IMR-90 (cell line): ENCODE results near the gene EPB41L2. TPM values are rescaled to one million over a fixed set of nuclear protein-coding genes. Genes with fewer than 3 reads are reported as not detected.

Experiments
- ATAC-seq: fragments of 200-7000 bp; cut with Tn5 transposase; 2 replicates; pipeline ENCODE4 v1.9.1; 2020; ENCODE audit warnings: low read depth, mild to moderate bottlenecking, moderate library complexity
- BruUV-seq: library from RNA; stranded (reverse); fragments of 400-500 nt; replicated peaks from 2 replicates; lab custom pipeline; 2021; lab: Mats Ljungman, UMichigan
- CTCF ChIA-PET: fragments of 300-600 bp; formaldehyde crosslinking; extraction: SDS; loops from one replicate; lab custom pipeline; 2021; ENCODE audit warnings: antibody characterized with exemption; lab: Yijun Ruan, JAX
- POLR2A ChIA-PET: fragments of 300-600 bp; sonication (Branson Sonifier 250); formaldehyde crosslinking; loops from one replicate; lab custom pipeline; 2022; ENCODE audit warnings: antibody characterized with exemption; ENCODE audit not compliant: unreplicated experiment; lab: Charles Lee
- DNase-seq: peaks from one replicate; pipeline ENCODE4 v3.0.0; 2013
- H2AFZ ChIP-seq: replicated peaks from 2 replicates; pipeline ENCODE3; 2013; ENCODE audit warnings: low read length, mild to moderate bottlenecking; ENCODE audit not compliant: poor library complexity
- H2AK5ac ChIP-seq: 2 replicates; pipeline ENCODE4 v1.6.1; 2013; ENCODE audit warnings: low read depth, low read length, inconsistent platforms
- H2AK9ac ChIP-seq: replicated peaks from 2 replicates; pipeline ENCODE3; 2013; ENCODE audit warnings: mild to moderate bottlenecking, low read depth, low read length, moderate library complexity; ENCODE audit not compliant: poor library complexity
- H2BK120ac ChIP-seq: 2 replicates; pipeline ENCODE4 v1.6.1; 2013; ENCODE audit warnings: low read depth, low read length, inconsistent platforms
- H2BK15ac ChIP-seq: 3 replicates; pipeline ENCODE4 v1.6.1; 2013; ENCODE audit warnings: low read depth, low read length, inconsistent platforms
- H2BK20ac ChIP-seq: 2 replicates; pipeline ENCODE4 v1.6.1; 2013; ENCODE audit warnings: low read depth, mild to moderate bottlenecking, inconsistent platforms, low read length, moderate library complexity
- H2BK5ac ChIP-seq: 2 replicates; pipeline ENCODE4 v1.6.1; 2013; ENCODE audit warnings: mild to moderate bottlenecking, low read depth, low read length, inconsistent platforms; ENCODE audit not compliant: poor library complexity, severe bottlenecking
- H3K14ac ChIP-seq: replicated peaks from 2 replicates; pipeline ENCODE4 v1.6.1; 2013; ENCODE audit warnings: low read depth, low read length, inconsistent platforms
- H3K18ac ChIP-seq: 2 replicates; pipeline ENCODE4 v1.6.1; 2013; ENCODE audit warnings: low read depth, low read length, control low read depth
- H3K23ac ChIP-seq: 2 replicates; pipeline ENCODE4 v1.6.1; 2013; ENCODE audit warnings: low read depth, low read length, inconsistent platforms
- H3K27ac ChIP-seq: 2 replicates; pipeline ENCODE4 v1.5.1; 2013; ENCODE audit warnings: mild to moderate bottlenecking, control low read depth, low read length; ENCODE audit not compliant: insufficient read depth
- H3K27me3 ChIP-seq: 2 replicates; pipeline ENCODE4 v1.6.1; 2013; ENCODE audit warnings: low read length; ENCODE audit not compliant: control insufficient read depth, insufficient read depth
- H3K36me3 ChIP-seq: 2 replicates; pipeline ENCODE4 v1.6.1; 2013; ENCODE audit warnings: low read length, mixed read lengths; ENCODE audit not compliant: control insufficient read depth, insufficient read depth
- H3K4ac ChIP-seq: 2 replicates; pipeline ENCODE4 v1.6.1; 2013; ENCODE audit warnings: low read depth, low read length, inconsistent platforms
- H3K4me1 ChIP-seq: 2 replicates; pipeline ENCODE4 v1.6.1; 2013; ENCODE audit warnings: low read length, mixed read lengths; ENCODE audit not compliant: control insufficient read depth, insufficient read depth
- H3K4me2 ChIP-seq: 2 replicates; pipeline ENCODE4 v1.6.1; 2013; ENCODE audit warnings: low read depth, mild to moderate bottlenecking, control low read depth, low read length, moderate library complexity
- H3K4me3 ChIP-seq: 2 replicates; pipeline ENCODE4 v1.5.1; 2013; ENCODE audit warnings: low read depth, mild to moderate bottlenecking, control low read depth, low read length, moderate library complexity; ENCODE audit not compliant: insufficient read depth
- H3K56ac ChIP-seq: 2 replicates; pipeline ENCODE4 v1.6.1; 2013; ENCODE audit warnings: low read length, inconsistent platforms; ENCODE audit not compliant: insufficient read depth; ENCODE audit errors: extremely low read depth
- H3K79me1 ChIP-seq, 2 experiments: 2 replicates each; pipeline ENCODE4 v1.6.1; 2013; ENCODE audit warnings: low read length in 2 of 2, inconsistent platforms in 1 of 2, low read depth in 1 of 2
- H3K9ac ChIP-seq: 2 replicates; pipeline ENCODE4 v1.6.1; 2013; ENCODE audit warnings: low read depth, low read length, control low read depth
- H3K9me1 ChIP-seq: 2 replicates; pipeline ENCODE4 v1.6.1; 2013; ENCODE audit warnings: low read length, inconsistent platforms; ENCODE audit not compliant: insufficient read depth
- H3K9me3 ChIP-seq: 2 replicates; pipeline ENCODE4 v1.6.1; 2013; ENCODE audit warnings: low read length; ENCODE audit not compliant: control insufficient read depth, insufficient read depth
- H4K20me1 ChIP-seq: 2 replicates; pipeline ENCODE4 v1.6.1; 2013; ENCODE audit warnings: low read length, inconsistent platforms; ENCODE audit not compliant: insufficient read depth
- H4K5ac ChIP-seq: 2 replicates; pipeline ENCODE4 v1.6.1; 2013; ENCODE audit warnings: mild to moderate bottlenecking, low read depth, low read length, control low read depth
- H4K8ac ChIP-seq, 2 experiments: 2 replicates each; pipeline ENCODE4 v1.6.1; 2013; ENCODE audit warnings: low read depth in 2 of 2, low read length in 2 of 2, control low read depth in 1 of 2, inconsistent platforms in 1 of 2
- H4K91ac ChIP-seq: 2 replicates; pipeline ENCODE4 v1.6.1; 2013; ENCODE audit warnings: low read depth, low read length, inconsistent platforms; ENCODE audit not compliant: insufficient read depth
- BHLHE40 ChIP-seq: fragments of 150-350 bp; IDR thresholded peaks from 2 replicates; pipeline ENCODE4 v1.6.1; 2016; ENCODE audit warnings: mild to moderate bottlenecking, low read depth, low read length
- CEBPB ChIP-seq: IDR thresholded peaks from 2 replicates; pipeline ENCODE4 v1.6.1; 2012; ENCODE audit warnings: low read depth, low read length, improper control_type of control experiment
- CHD1 ChIP-seq: IDR thresholded peaks from 2 replicates; pipeline ENCODE4 v1.6.1; 2012; ENCODE audit warnings: low read depth, low read length, improper control_type of control experiment
- FOS ChIP-seq: fragments of 150-350 bp; IDR thresholded peaks from 2 replicates; pipeline ENCODE4 v1.6.1; 2016; ENCODE audit warnings: low read depth, low read length
- MXI1 ChIP-seq: IDR thresholded peaks from 2 replicates; pipeline ENCODE4 v1.6.1; 2012; ENCODE audit warnings: low read depth, mild to moderate bottlenecking, low read length, moderate library complexity, borderline replicate concordance
- NFE2L2 ChIP-seq: fragments of 150-350 bp; IDR thresholded peaks from 2 replicates; pipeline ENCODE4 v1.6.1; 2016; ENCODE audit warnings: low read depth, mild to moderate bottlenecking, low read length
- POLR2A ChIP-seq: IDR thresholded peaks from 2 replicates; pipeline ENCODE4 v1.6.1; 2012; ENCODE audit warnings: mild to moderate bottlenecking, low read depth, low read length
- RAD21 ChIP-seq: IDR thresholded peaks from 2 replicates; pipeline ENCODE4 v1.6.1; 2012; ENCODE audit warnings: low read length, improper control_type of control experiment
- WGBS, 2 experiments: methylation state at CpG; one replicate each; pipeline versions ENCODE4 v1.1.5 to v1.1.7; 2013; ENCODE audit warnings: missing lambda C conversion rate in 2 of 2; ENCODE audit not compliant: insufficient read length in 1 of 2; ENCODE audit errors: extremely low coverage in 2 of 2; 5-methylcytosine and 5-hydroxymethylcytosine counted together
- dilution Hi-C: fragments of 300-500 bp; cut with HindIII; formaldehyde crosslinking; loops from one replicate; pipeline ENCODE4 v1.14.3; 2018; ENCODE audit warnings: low sequenced_read_pairs; ENCODE audit not compliant: unreplicated experiment
- in situ Hi-C: fragments of 300-500 bp; cut with MboI; formaldehyde crosslinking; loops from 3 replicates; pipeline ENCODE4 v1.14.3; 2019; ENCODE audit warnings: low sequenced_read_pairs, inconsistent platforms, mixed read lengths
- intact Hi-C: fragments of 100-400 bp; cut with micrococcal nuclease; formaldehyde crosslinking; loops from 2 replicates; pipeline ENCODE4 v1.10.0; 2022
- polyA plus RNA-seq, 3 experiments: library from polyadenylated mRNA; depleted of rRNA; stranded (reverse); fragments of >200 nt; gene quantifications; 2 replicates each; pipeline ENCODE4 v1.2.3, GENCODE V29; 2012; ENCODE audit warnings: low replicate concordance in 1 of 3
- total RNA-seq: library from RNA; depleted of rRNA; stranded (reverse); fragments of >200 nt; gene quantifications from 2 replicates; pipeline ENCODE4 v1.2.3, GENCODE V29; 2012
- TF ChIP-seq, protein P1 (sequence below): conservative IDR thresholded peaks from 2 replicates; pipeline ENCODE4 v1.5.1; 2012; ENCODE audit warnings: mild to moderate bottlenecking, low read depth, low read length, improper control_type of control experiment

Gene EPB41L2
- total and polyA plus RNA-seq, 2 of the 4 experiments (the other 2 are of a cell fraction) = 85.7 to 99.8 TPM

DNA sequence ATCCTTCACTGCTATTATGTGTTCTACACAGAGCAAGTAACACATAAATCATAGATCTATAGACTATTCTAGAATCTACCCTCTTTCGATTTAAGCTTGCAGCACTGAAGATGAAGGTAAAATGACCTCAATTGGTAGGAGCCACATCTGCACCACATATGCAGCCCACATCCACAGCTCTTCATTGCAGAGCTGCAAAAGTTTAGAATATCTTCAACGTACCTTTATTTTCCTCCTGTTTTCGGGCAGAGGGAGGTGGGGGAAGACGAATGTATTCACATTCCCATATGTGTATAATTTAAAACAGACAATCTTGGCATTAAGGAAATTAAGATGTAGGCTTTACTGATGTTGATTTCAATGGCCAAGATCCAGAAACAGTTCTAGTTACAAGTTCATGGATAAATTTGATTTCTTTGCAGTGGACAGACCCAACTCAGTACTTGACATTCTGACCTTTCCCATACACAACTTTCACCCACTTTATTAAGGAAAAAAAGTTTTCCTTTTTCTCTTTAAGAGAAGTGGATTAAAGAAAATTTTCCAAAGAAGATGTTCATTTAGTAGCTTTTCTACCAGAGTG, 14.0 kb downstream of the EPB41L2 start:
- H4K20me1 ChIP-seq = peaks cover 22% of the 10 kb centered on the region; the same call in 1 of the 2 replicates
- dilution Hi-C loops (no loop called here), intact Hi-C loops (no loop called here), in situ Hi-C loops (no loop called here)
- no CpG with 5 or more reads among the region's 4 CpGs for WGBS, 2 experiments
- no peak overlapping the region for H4K5ac ChIP-seq
- no peak overlapping the region for H3K9ac ChIP-seq
- BruUV-seq = no TSS peak
- no peak overlapping the region for H3K4ac ChIP-seq
- ChIA-PET POLR2A (interaction anchor here (0.6 kb wide), 1 partner anchor 208 kb away, joined by 4 read pairs; no protein-coding TSS in a partner anchor), CTCF (interaction anchor here (0.6 kb wide), 1 partner anchor 27 kb away, joined by 4 read pairs; no protein-coding TSS in a partner anchor)
- no peak overlapping the region for H2AK5ac ChIP-seq
- no peak overlapping the region for H2AK9ac ChIP-seq
- H3K4me1 ChIP-seq = peaks cover 2% of the 10 kb centered on the region; the same call in 1 of the 2 replicates
- H3K18ac ChIP-seq = no peak overlapping the region; the same call in 1 of the 2 replicates
- peaks cover 8% of the 10 kb centered on the region for H3K9me3 ChIP-seq
- H2AFZ ChIP-seq = no peak overlapping the region
- H2BK20ac ChIP-seq = no peak overlapping the region
- H3K56ac ChIP-seq = no peak overlapping the region
- no peak overlapping the region for H3K4me2 ChIP-seq
- H2BK15ac ChIP-seq = no peak overlapping the region
- H2BK120ac ChIP-seq = no peak overlapping the region
- ATAC-seq = no peak
- H3K14ac ChIP-seq = no peak overlapping the region
- H4K91ac ChIP-seq = no peak overlapping the region
- no peak overlapping the region for H4K8ac ChIP-seq
- TF ChIP-seq MXI1 = no peak
- no peak for TF ChIP-seq POLR2A
- TF ChIP-seq, protein P1, sequence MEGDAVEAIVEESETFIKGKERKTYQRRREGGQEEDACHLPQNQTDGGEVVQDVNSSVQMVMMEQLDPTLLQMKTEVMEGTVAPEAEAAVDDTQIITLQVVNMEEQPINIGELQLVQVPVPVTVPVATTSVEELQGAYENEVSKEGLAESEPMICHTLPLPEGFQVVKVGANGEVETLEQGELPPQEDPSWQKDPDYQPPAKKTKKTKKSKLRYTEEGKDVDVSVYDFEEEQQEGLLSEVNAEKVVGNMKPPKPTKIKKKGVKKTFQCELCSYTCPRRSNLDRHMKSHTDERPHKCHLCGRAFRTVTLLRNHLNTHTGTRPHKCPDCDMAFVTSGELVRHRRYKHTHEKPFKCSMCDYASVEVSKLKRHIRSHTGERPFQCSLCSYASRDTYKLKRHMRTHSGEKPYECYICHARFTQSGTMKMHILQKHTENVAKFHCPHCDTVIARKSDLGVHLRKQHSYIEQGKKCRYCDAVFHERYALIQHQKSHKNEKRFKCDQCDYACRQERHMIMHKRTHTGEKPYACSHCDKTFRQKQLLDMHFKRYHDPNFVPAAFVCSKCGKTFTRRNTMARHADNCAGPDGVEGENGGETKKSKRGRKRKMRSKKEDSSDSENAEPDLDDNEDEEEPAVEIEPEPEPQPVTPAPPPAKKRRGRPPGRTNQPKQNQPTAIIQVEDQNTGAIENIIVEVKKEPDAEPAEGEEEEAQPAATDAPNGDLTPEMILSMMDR = no peak
- TF ChIP-seq FOS = no peak
- no peak for TF ChIP-seq RAD21
- no peak for TF ChIP-seq CEBPB
- no peak for TF ChIP-seq NFE2L2
- no peak for TF ChIP-seq CHD1
- no peak for TF ChIP-seq BHLHE40
- DNase-seq = no peak
- peaks cover 32 to 64% of the 10 kb centered on the region in 2 experiments for H3K79me1 ChIP-seq
- H3K27ac ChIP-seq = no peak overlapping the region
- no peak overlapping the region for H2BK5ac ChIP-seq
- H3K36me3 ChIP-seq = peaks cover 7% of the 10 kb centered on the region
- no peaks in the 10 kb centered on the region for H3K27me3 ChIP-seq
- no peaks in the 10 kb centered on the region; the same call in 1 of the 2 replicates for H3K9me1 ChIP-seq
- no peak overlapping the region for H3K4me3 ChIP-seq
- H3K23ac ChIP-seq = peak overlapping the region; percentile 64; the same call in 1 of the 2 replicates
